Gastroesophageal sphincter (tissue), 3 donors: ENCODE results near the gene CAPN10.

Experiments used
- CTCF ChIP-seq, 4 experiments: fragments of 200-600 bp in 2 of 4; fragments of 450-650 bp in 2 of 4; sonication (generic) in 1 of 4; IDR thresholded peaks; one replicate each; pipeline ENCODE4 v1.5.1; 2017 to 2019; ENCODE audit warnings: antibody characterized with exemption in 4 of 4, mild to moderate bottlenecking in 2 of 4, moderate library complexity in 2 of 4
- EP300 ChIP-seq: sonication (generic); formaldehyde crosslinking; IDR thresholded peaks from one replicate; pipeline ENCODE4 v1.6.1; 2017; ENCODE audit warnings: antibody characterized with exemption, mild to moderate bottlenecking
- POLR2A ChIP-seq, 2 donors: fragments of 450-650 bp; IDR thresholded peaks; one replicate each; pipeline ENCODE4 v1.6.1; 2017; ENCODE audit warnings: antibody characterized with exemption in 2 of 2, mild to moderate bottlenecking in 2 of 2, moderate library complexity in 1 of 2

DNA sequence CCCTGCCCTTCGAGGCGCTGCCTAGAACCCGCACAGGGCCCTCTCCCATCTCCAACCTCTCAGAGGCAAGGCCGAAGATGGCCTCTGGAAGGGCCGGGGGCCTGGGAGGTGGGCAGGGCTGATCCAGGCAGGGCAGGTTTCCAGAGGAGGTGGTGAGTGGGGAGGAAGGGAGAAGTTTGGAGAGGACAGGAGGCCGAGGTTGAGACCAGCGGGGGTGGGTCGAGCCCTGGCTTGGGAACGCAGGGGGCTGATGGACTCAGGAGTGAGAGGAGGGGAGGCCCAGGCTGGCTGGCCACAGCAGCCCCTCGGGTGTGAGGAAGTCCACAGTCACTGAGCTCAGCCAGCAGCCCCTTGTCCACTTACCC lies 10.5 kb downstream of the CAPN10 start:
- TF ChIP-seq CTCF (IDR thresholded peaks at IDR 0.05): no peak
- TF ChIP-seq POLR2A (IDR thresholded peaks at IDR 0.05): no peak
- no peak for TF ChIP-seq EP300
